ENCODE results near the gene FAM222B.

The FAM222B gene

GRCh38 chr17:28710861-28711722 lies 131.5 kb downstream of the FAM222B start:
- DNase-seq = peak; percentile 74

GRCh38 chr17:28707339-28707720 lies 135.3 kb downstream of the FAM222B start:
- no peak for DNase-seq

- DNase-seq = no peak
Observed at GRCh38 chr17:28706471-28707338, 135.9 kb downstream of the FAM222B start.
